K562 (cell line): ENCODE measurements around the gene MBD6. TPM values are rescaled to one million over a fixed set of nuclear protein-coding genes. Genes with fewer than 3 reads are reported as not detected.
"Not testable (repeated sequence)": the region's sequence is repeated elsewhere in the genome, so short reads cannot be mapped to it uniquely, and the experiment has no call there.

ENCODE experiments used
- ATAC-seq: fragments of 200-7000 bp; cut with Tn5 transposase; 3 replicates; pipeline ENCODE4 v1.9.1; 2020; ENCODE audit warnings: moderate library complexity
- BruUV-seq: library from RNA; stranded (reverse); fragments of 400-500 nt; replicated peaks from 2 replicates; lab custom pipeline; 2021; lab: Mats Ljungman, UMichigan
- CTCF ChIA-PET: fragments of 300-600 bp; formaldehyde crosslinking; extraction: SDS; loops from one replicate; lab custom pipeline; 2021; ENCODE audit warnings: low intra/inter-chr PET ratio; lab: Yijun Ruan, JAX
- POLR2A ChIA-PET: fragments of 300-600, 350-650 bp; sonication (Branson Sonifier 250); formaldehyde crosslinking; extraction: SDS; loops from one replicate; lab custom pipeline; 2021; ENCODE audit warnings: antibody characterized with exemption, inconsistent platforms; lab: Yijun Ruan, JAX
- DNase-seq, 4 experiments: peaks; one replicate each; pipeline versions ENCODE4 v3.0.0 to v3.0.0-alpha.2; 2011 to 2018; ENCODE audit warnings: low spot score in 3 of 4, mixed read lengths in 3 of 4; ENCODE audit errors: extremely low read depth in 1 of 4
- FAIRE-seq: peaks from 2 replicates; lab custom pipeline; 2011; peaks lifted over from hg19 to GRCh38; lab: Jason Lieb, UNC
- H2AFZ ChIP-seq: 2 replicates; pipeline ENCODE4 v1.6.0; 2011; ENCODE audit warnings: low read depth, low read length, control low read depth, inconsistent platforms
- H3K27ac ChIP-seq: fragments of 200-600 bp; 3 replicates; pipeline ENCODE4 v1.8.0; 2011; ENCODE audit warnings: low read depth, mild to moderate bottlenecking, control low read depth, inconsistent platforms, low read length, moderate library complexity, mixed read lengths; ENCODE audit errors: extremely low read depth
- H3K27me3 ChIP-seq, 2 experiments: fragments of 300-600 bp in 1 of 2; 2 replicates in 1 of 2; 3 replicates in 1 of 2; pipeline versions ENCODE4 v1.6.0 to v1.8.0; 2011; ENCODE audit warnings: inconsistent platforms in 2 of 2, low read length in 2 of 2, mild to moderate bottlenecking in 1 of 2, mixed read lengths in 1 of 2, moderate library complexity in 1 of 2; ENCODE audit not compliant: control insufficient read depth in 2 of 2, insufficient read depth in 2 of 2
- H3K36me3 ChIP-seq: fragments of 300-600 bp; 3 replicates; pipeline ENCODE4 v1.8.0; 2011; ENCODE audit warnings: mild to moderate bottlenecking, low read length, inconsistent platforms; ENCODE audit not compliant: control insufficient read depth, insufficient read depth
- H3K4me1 ChIP-seq, 2 experiments: fragments of 200-600 bp in 1 of 2; replicated peaks in 1 of 2; 2 replicates in 1 of 2; 3 replicates in 1 of 2; pipeline versions ENCODE4 v1.5.1 to v1.8.0; 2011; ENCODE audit warnings: inconsistent platforms in 2 of 2, low read length in 2 of 2, mild to moderate bottlenecking in 1 of 2, mixed read lengths in 1 of 2, moderate library complexity in 1 of 2; ENCODE audit not compliant: control insufficient read depth in 2 of 2, insufficient read depth in 2 of 2
- H3K4me2 ChIP-seq: 2 replicates; pipeline ENCODE4 v1.6.1; 2011; ENCODE audit warnings: low read length, control low read depth, inconsistent platforms, mixed read lengths; ENCODE audit not compliant: insufficient read depth
- H3K4me3 ChIP-seq: fragments of 200-600 bp; sonication (generic), shearing (Covaris generic); 2 replicates; pipeline ENCODE4 v1.5.1; 2016; ENCODE audit warnings: control low read depth, inconsistent platforms
- H3K79me2 ChIP-seq: fragments of 200-600 bp; 3 replicates; pipeline ENCODE4 v1.8.0; 2011; ENCODE audit warnings: low read length, inconsistent platforms; ENCODE audit not compliant: control insufficient read depth, insufficient read depth
- H3K9ac ChIP-seq, 2 experiments: 2 replicates each; pipeline versions ENCODE4 v1.6.0 to v1.6.1; 2011; ENCODE audit warnings: low read depth in 2 of 2, low read length in 2 of 2, control low read depth in 1 of 2, inconsistent platforms in 1 of 2, mild to moderate bottlenecking in 1 of 2, mixed read lengths in 1 of 2; ENCODE audit not compliant: insufficient read depth in 1 of 2
- H3K9me1 ChIP-seq: one replicate; pipeline ENCODE4 v1.6.0; 2011; ENCODE audit warnings: inconsistent platforms, mild to moderate bottlenecking, low read length, moderate library complexity; ENCODE audit not compliant: control insufficient read depth, insufficient read depth
- H3K9me3 ChIP-seq: replicated peaks from 2 replicates; pipeline ENCODE4 v1.5.1; 2011; ENCODE audit warnings: low read depth, low read length, inconsistent platforms; ENCODE audit not compliant: control insufficient read depth, insufficient read depth
- H4K20me1 ChIP-seq: replicated peaks from 2 replicates; pipeline ENCODE4 v1.6.1; 2011; ENCODE audit warnings: low read length, inconsistent platforms, mixed read lengths; ENCODE audit not compliant: control insufficient read depth, insufficient read depth
- CBX5 ChIP-seq: IDR thresholded peaks from 2 replicates; pipeline ENCODE4 v1.6.1; 2014; ENCODE audit warnings: low read depth, borderline replicate concordance
- CHCHD3 ChIP-seq: fragments of 250-450 bp; sonication (Bioruptor Pico); IDR thresholded peaks from 2 replicates; pipeline ENCODE4 v2.1.2; 2022; ENCODE audit warnings: mild to moderate bottlenecking
- COPS2 ChIP-seq: fragments of 450-650 bp; conservative IDR thresholded peaks from 2 replicates; pipeline ENCODE4 v1.6.1; 2016; ENCODE audit warnings: mild to moderate bottlenecking, moderate library complexity
- DMBX1 ChIP-seq: fragments of 250-450 bp; sonication (Bioruptor Pico); IDR thresholded peaks from 2 replicates; pipeline ENCODE4 v1.8.0; 2022; ENCODE audit warnings: inconsistent platforms, mild to moderate bottlenecking, moderate library complexity, borderline replicate concordance
- HMGN3 ChIP-seq: IDR thresholded peaks from 2 replicates; pipeline ENCODE4 v1.6.1; 2011; ENCODE audit warnings: borderline replicate concordance, low read depth, mild to moderate bottlenecking, mixed read lengths, low read length; ENCODE audit not compliant: insufficient read length; ENCODE audit errors: extremely low read depth
- PYGO2 ChIP-seq: fragments of 450-650 bp; IDR thresholded peaks from 2 replicates; pipeline ENCODE4 v1.6.1; 2016; ENCODE audit warnings: mild to moderate bottlenecking, missing genetic modification characterization, moderate library complexity, missing compliant biosample characterization
- RBFOX2 ChIP-seq: fragments of 200-400 bp; formaldehyde crosslinking; IDR thresholded peaks from 2 replicates; pipeline ENCODE4 v1.6.1; 2017; ENCODE audit warnings: low read depth, mild to moderate bottlenecking, low read length, moderate library complexity
- RFX5 ChIP-seq: IDR thresholded peaks from 2 replicates; pipeline ENCODE4 v1.6.1; 2011; ENCODE audit warnings: low read depth, mild to moderate bottlenecking, improper control_type of control experiment, low read length
- XRCC5 ChIP-seq: fragments of 200-400 bp; formaldehyde crosslinking; IDR thresholded peaks from 2 replicates; pipeline ENCODE4 v1.6.1; 2017; ENCODE audit warnings: low read depth, mild to moderate bottlenecking, low read length
- WGBS: fragments of 100-300 bp; shearing (Covaris generic); methylation state at CpG from one replicate; pipeline ENCODE4 v1.1.6; 2016; ENCODE audit warnings: low coverage, mixed read lengths; ENCODE audit not compliant: insufficient coverage; ENCODE audit errors: missing lambda C conversion rate; 5-methylcytosine and 5-hydroxymethylcytosine counted together
- in situ Hi-C: fragments of 300-500 bp; cut with MboI; formaldehyde crosslinking; loops from 4 replicates; pipeline ENCODE4 v1.15.0; 2018; ENCODE audit warnings: inconsistent platforms, mixed read lengths
- intact Hi-C: fragments of 100-400 bp; cut with micrococcal nuclease; formaldehyde crosslinking; loops from 2 replicates; pipeline ENCODE4 v1.14.2; 2022
- polyA plus RNA-seq, 8 experiments: library from polyadenylated mRNA; depleted of rRNA in 4 of 8; stranded (reverse) in 5 of 8; unstranded in 3 of 8; fragments of >200 nt; fragmentation: Nextera tagmentation in 2 of 8; fragmentation: Illumina TruSeq in 1 of 8; extraction: Ambion mirVana in 2 of 8; extraction: Trizol in 1 of 8; gene quantifications; 2 replicates each; pipeline versions ENCODE4 v1.2.1 to v1.2.3, GENCODE V29; 2011 to 2014; ENCODE audit warnings: inconsistent platforms in 1 of 8, missing spikeins in 1 of 8
- total RNA-seq, 7 experiments: library from RNA; depleted of rRNA in 6 of 7; stranded (reverse); fragments of >200 nt in 6 of 7; fragmentation: Illumina TruSeq in 2 of 7; extraction: Trizol in 2 of 7; gene quantifications; 2 replicates each; pipeline versions ENCODE4 v1.2.1 to v1.2.3, GENCODE V29; 2011 to 2021; ENCODE audit warnings: low replicate concordance in 1 of 7
- TF ChIP-seq, protein P1 (sequence below): fragments of 150-350 bp; conservative IDR thresholded peaks from 2 replicates; pipeline ENCODE4 v1.6.1; 2014; ENCODE audit warnings: low read length
- TF ChIP-seq, protein P2 (sequence below): sonication (generic); formaldehyde crosslinking; IDR thresholded peaks from 2 replicates; pipeline ENCODE4 v1.8.1; 2023; ENCODE audit warnings: mild to moderate bottlenecking, missing genetic modification reagents, moderate library complexity

MBD6 gene
- total and polyA plus RNA-seq, 9 of the 15 experiments (the other 6 are each of a cell fraction or from before 2014, with no cell fraction given): 2.0 to 54.8 (median 3.8) TPM

DNA sequence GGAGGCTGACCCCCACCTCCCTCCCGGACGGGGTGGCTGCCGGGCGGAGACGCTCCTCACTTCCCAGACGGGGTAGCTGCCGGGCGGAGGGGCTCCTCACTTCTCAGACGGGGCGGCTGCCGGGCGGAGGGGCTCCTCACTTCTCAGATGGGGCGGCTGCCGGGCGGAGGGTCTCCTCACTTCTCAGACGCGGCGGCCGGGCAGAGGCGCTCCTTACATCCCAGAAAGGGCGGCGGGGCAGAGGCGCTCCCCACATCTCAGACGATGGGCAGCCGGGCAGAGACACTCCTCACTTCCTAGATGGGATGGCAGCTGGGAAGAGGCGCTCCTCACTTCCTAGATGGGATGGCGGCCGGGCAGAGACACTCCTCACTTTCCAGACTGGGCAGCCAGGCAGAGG lies 14.8 kb upstream of the MBD6 start:
- H3K9me1 ChIP-seq, H3K79me2 ChIP-seq, H3K4me1 ChIP-seq, BruUV-seq, H3K9me3 ChIP-seq, H3K4me2 ChIP-seq, H3K4me3 ChIP-seq, intact Hi-C loops, H3K27ac ChIP-seq, FAIRE-seq, H2AFZ ChIP-seq, in situ Hi-C loops, H3K9ac ChIP-seq, ATAC-seq, CTCF ChIA-PET, H3K27me3 ChIP-seq, H4K20me1 ChIP-seq, DNase-seq: not testable (repeated sequence)
- POLR2A ChIA-PET: interaction anchor here (7.1 kb wide), 1 partner anchor 8 kb away, joined by 184 read pairs; the partner anchor contains the start of gene DDIT3
- 0 out of 2 replicates have a peak, but pooled peaks have one; percentile 33 for TF ChIP-seq RBFOX2
- peaks cover 71% of the 10 kb centered on the region for H3K36me3 ChIP-seq
- WGBS: 100% methylated on average over 1 of the region's 28 CpGs

GRCh38 chr12:57511161-57511560 lies 11.5 kb upstream of the MBD6 start:
- ATAC-seq (no peak), DNase-seq (no peak), FAIRE-seq (no peak)
- Histone ChIP-seq H3K36me3 (peaks cover 70% of the 10 kb centered on the region), H3K4me1 (no peaks in the 10 kb centered on the region; a peak in 1 of 5 replicates), H3K79me2 (peaks cover 3% of the 10 kb centered on the region; the same call in 1 of the 3 replicates), H3K27ac (no peak overlapping the region), H3K4me3 (no peak overlapping the region), H3K9me1 (no peaks in the 10 kb centered on the region), H3K27me3 (no peaks in the 10 kb centered on the region), H4K20me1 (peaks cover 12% of the 10 kb centered on the region), H3K9me3 (no peaks in the 10 kb centered on the region), H3K4me2 (no peak overlapping the region), H2AFZ (no peak overlapping the region), H3K9ac (no peak overlapping the region)
- in situ Hi-C loops (no loop called here), intact Hi-C loops (no loop called here)
- no TSS peak for BruUV-seq
- CTCF ChIA-PET: interaction anchor here (0.6 kb wide), 1 partner anchor 12 kb away, joined by 3 read pairs; the partner anchor contains the start of gene MBD6
- WGBS: 93% methylated on average over 4 of the region's 4 CpGs
- POLR2A ChIA-PET: interaction anchor here (0.5 to 10.1 kb wide), 6 partner anchors 7 to 52 kb away, joined by 3 to 184 read pairs (median 4); partner anchors contain the start of gene DDIT3
- TF ChIP-seq CHCHD3 (no peak), RFX5 (no peak), CBX5 (no peak), XRCC5 (no peak), COPS2 (no peak), HMGN3 (no peak), DMBX1 (no peak), PYGO2 (tag) (no peak)
- TF ChIP-seq, protein P1, sequence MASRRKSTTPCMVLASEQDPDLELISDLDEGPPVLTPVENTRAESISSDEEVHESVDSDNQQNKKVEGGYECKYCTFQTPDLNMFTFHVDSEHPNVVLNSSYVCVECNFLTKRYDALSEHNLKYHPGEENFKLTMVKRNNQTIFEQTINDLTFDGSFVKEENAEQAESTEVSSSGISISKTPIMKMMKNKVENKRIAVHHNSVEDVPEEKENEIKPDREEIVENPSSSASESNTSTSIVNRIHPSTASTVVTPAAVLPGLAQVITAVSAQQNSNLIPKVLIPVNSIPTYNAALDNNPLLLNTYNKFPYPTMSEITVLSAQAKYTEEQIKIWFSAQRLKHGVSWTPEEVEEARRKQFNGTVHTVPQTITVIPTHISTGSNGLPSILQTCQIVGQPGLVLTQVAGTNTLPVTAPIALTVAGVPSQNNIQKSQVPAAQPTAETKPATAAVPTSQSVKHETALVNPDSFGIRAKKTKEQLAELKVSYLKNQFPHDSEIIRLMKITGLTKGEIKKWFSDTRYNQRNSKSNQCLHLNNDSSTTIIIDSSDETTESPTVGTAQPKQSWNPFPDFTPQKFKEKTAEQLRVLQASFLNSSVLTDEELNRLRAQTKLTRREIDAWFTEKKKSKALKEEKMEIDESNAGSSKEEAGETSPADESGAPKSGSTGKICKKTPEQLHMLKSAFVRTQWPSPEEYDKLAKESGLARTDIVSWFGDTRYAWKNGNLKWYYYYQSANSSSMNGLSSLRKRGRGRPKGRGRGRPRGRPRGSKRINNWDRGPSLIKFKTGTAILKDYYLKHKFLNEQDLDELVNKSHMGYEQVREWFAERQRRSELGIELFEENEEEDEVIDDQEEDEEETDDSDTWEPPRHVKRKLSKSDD: no peak
- TF ChIP-seq, protein P2, sequence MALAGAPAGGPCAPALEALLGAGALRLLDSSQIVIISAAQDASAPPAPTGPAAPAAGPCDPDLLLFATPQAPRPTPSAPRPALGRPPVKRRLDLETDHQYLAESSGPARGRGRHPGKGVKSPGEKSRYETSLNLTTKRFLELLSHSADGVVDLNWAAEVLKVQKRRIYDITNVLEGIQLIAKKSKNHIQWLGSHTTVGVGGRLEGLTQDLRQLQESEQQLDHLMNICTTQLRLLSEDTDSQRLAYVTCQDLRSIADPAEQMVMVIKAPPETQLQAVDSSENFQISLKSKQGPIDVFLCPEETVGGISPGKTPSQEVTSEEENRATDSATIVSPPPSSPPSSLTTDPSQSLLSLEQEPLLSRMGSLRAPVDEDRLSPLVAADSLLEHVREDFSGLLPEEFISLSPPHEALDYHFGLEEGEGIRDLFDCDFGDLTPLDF (CRISPR knock-in tag): no peak
